Fibroblast of skin of left biceps (primary cell): ENCODE data around the gene HIF1A.
"Not testable (repeated sequence)": the region's sequence is repeated elsewhere in the genome, so short reads cannot be mapped to it uniquely, and the experiment has no call there.

Source experiments
- DNase-seq, 2 experiments: peaks; one replicate each; pipeline ENCODE4 v3.0.0-alpha.2; 2013; ENCODE audit warnings: low read depth in 2 of 2

Gene HIF1A

DNA sequence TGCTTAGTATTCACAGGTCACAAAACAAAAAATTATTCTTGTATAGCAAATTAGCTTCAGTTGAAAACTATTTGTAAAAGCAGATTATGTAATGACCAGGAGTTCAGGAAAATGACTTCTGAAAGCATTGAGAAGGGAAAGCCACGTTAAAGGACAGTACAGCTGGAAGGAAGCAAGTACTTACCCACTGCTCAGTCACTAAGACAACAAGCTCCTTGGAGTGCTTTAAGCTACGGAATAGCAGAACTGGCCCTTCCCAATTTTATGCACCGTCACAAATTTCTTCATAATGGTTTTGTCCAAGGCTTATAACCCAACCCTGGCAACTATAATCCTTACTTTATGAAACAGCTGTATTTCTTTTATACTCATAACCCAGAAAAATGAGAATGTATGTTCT, 54.0 kb downstream of the HIF1A start:
- DNase-seq, result no peak

DNA sequence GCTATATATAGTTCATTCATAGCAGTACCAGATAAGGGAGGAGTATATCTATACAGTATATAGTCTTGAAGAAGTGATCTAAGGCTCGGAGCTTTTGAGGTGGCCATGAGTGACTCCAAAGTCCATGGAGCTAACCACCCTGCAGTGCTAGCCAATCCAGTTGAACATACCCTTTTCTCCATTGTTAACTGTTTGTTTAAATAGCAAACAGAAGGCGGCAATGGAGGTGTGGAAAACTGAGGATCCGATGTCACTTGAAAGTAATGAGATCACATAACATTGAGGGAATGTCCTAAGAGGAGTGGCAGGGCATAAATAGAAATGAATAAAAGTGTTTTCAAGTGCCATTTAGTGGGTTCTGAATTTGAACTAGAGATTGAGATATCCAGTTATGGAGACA, 54.6 kb downstream of the HIF1A start:
- no peak for DNase-seq

DNA sequence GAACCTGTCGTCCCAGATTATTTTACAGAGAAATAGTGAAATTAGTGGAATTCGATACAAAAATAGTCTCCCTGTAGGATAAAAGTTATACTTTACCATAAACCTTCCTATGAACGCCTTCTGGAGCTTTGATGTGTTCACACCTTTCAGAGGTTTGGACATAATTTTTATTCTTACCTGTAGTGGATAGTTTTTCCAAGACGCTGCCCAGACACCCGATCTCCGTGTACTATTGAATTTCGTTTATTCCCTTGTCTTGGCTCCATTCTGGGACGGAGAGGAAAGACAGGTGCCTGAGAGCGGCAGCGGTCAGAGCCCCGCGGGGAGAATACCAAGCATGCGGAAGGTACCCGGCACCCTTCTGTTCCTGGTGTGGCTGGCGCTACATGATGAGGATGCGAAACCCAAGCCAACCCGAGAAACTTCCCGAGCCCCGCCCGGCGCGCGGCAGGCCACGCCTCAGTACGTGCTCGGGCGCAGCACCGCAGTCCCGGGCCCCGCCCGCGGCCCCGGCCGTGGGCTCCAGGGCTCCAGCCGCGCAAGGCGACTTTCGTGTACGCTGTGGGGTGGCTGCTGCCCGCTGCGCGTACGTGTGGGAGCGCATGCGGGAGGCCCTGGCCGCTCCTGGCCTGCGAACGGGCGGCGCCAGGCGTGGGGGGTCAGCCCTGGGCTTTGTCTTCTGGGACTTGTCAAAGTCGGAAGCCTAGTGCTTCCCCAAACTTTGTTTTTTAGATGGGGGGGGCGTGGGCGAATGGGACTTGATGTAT, 55.6 kb downstream of the HIF1A start:
- no peak for DNase-seq

DNA sequence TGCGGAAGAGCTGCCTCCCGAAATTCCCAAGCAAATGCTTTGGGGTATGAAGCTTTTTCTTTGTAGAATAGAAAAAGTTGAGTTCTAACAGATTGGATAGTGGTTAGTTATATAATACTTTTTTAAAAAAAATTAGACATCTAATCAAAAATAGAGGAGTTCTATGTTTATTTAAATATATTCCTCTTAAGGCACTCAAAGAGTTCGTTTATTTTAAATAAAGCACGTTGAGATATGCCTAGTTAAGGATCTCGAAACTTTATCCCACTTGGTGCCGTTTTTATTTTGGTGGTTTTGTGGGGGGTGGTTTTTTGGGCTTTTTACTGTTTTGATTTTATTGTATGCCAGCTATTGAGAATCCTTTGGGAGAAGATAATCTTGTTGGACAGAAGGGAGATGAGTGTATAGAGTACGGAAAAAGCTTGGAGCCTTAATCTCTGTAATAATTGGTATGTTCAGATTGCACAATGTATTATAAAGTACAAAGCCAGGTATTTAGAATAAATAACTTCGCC, 56.2 kb downstream of the HIF1A start:
- DNase-seq, result no peak

DNA sequence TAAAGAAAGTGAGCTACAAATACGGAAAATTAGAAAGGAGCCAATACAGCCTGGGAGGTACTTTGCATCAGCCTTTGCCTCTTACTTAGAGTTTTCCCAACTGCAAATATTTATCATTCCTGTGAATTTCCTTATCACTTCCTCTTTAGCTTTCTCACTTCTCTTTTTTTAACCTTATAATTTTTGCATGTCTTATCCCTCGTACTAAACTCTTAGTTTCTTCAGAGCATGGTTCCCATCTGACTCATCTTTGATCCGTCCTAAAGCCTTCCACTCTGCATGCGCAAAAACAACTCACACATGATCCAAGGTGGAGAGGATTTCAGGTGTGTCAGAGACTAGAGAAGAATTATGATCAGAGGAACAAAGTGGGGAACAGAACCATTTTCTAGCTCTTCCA, 57.3 kb downstream of the HIF1A start:
- no peak for DNase-seq

DNA sequence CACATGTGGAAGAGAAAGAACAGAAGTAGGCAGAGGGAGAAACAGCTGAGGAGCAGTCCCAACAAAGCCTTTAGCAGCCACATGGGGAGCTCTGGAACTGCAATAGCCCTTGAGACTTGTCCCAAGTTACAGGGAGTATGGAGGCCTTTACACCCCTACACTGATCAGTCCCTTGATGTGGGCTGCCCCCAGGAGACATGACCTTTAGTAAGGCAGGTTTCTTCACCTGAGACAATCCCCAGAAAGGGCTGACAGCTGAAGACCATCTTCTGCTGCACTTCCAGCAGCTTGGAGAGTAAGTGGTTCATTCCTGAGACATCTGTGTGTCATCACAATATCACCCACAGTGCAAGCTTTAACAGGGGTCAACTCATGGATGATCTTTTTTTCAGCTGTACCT, 58.3 kb downstream of the HIF1A start:
- no peak for DNase-seq

DNA sequence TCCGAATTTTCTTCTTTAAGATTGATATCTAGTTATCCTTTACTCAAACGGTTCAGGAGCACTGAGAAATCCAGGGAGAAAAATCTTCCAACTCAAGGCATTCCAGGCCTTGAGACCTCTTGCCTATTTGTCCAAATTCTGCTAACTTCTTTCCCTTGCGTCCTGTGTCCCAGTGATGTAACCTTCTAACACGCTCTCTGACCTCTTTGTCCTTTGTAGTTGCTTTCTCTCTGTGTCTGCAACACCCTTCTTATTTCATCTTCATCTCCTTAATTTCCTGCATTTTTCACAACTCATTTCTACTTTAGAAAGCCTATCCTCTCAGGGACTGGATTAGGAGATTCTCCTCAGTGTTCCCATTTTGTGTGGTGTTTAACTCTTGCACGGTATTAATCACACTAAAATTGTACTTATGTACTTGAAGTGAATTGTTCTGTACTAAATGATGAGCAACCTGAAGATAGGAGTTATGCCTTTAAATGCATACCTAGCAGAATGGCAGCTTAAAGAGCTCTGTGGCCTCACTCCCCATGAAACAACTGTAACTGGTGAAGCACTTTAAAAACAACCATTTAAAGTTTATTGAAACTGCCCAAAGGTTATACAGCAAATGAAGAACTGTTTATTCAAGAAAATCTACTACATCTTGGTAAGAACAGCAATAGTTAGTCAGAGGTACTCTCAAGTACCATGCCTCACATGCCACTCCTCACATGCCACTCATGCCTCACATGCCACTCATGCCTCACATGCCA, 59.5 kb downstream of the HIF1A start:
- DNase-seq, result no peak

DNA sequence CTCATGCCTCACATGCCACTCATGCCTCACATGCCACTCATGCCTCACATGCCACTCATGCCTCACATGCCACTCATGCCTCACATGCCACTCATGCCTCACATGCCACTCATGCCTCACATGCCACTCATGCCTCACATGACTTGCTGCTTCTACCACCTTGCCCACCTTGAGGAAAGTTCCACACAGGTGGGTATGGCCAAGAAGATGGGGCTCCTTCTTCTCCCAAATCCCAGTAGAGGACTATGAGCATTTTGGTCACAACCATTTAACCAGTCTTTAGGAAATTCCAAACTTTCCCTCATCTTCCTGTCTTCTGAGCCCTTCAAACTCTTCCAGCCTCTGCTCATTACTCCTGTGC, 60.0 kb downstream of the HIF1A start:
- DNase-seq, result not testable (repeated sequence)

DNA sequence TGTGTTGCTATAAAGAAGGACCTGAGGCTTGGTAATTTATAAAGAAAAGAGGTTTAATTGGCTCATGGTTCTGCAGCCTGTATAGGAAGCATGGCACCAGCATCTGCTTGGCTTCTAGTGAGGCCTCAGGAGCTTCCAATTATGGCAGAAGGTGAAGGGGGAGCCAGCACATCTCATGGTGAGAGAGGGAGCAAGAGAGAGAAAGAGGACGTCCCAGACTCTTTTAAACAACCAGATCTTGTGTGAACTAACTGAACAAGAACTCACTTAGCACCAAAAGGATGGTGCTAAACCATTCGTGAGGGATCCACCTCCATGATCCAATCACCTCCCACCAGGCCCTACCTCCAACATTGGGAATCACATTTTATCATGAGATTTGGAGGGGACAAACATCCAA, 60.8 kb downstream of the HIF1A start:
- DNase-seq, result no peak

DNA sequence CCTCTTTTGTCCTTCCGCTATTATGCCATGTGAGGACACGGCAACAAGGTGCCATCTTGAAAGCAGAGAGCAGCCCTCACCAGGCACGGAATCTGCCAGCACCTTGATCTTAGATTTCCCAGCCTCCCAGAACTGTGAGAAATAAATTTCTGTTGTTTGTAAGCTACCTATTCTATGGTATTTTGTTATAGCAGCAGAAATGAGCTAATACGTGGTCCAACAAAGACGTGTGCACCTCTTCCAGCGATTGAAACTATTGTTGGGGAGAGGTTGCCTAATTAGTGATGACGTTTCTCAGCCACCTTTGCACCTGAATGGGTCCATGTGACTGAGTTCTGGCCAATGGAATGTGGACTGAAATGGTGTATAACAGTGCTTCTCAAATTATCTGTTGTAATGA, 64.6 kb downstream of the HIF1A start:
- no peak for DNase-seq

DNA sequence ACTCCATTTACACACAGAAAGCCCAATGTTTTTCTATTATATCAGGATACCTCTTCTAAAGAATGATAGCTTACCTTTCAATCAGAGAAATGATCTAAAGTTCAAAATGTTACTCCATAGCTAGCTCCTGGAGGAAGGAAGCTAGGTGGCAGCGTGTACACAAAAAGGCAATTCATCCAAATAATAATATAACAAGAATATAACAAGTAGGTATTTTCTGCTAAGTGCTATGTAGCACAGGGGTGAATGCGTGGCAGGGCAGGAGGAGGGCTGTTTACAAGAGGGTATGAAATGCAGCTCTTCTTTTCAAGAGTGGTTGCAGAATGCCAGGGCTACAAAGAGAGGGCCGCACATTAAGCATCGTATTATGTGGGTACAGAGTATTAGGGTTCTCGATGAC, 66.2 kb downstream of the HIF1A start:
- DNase-seq, result no peak

DNA sequence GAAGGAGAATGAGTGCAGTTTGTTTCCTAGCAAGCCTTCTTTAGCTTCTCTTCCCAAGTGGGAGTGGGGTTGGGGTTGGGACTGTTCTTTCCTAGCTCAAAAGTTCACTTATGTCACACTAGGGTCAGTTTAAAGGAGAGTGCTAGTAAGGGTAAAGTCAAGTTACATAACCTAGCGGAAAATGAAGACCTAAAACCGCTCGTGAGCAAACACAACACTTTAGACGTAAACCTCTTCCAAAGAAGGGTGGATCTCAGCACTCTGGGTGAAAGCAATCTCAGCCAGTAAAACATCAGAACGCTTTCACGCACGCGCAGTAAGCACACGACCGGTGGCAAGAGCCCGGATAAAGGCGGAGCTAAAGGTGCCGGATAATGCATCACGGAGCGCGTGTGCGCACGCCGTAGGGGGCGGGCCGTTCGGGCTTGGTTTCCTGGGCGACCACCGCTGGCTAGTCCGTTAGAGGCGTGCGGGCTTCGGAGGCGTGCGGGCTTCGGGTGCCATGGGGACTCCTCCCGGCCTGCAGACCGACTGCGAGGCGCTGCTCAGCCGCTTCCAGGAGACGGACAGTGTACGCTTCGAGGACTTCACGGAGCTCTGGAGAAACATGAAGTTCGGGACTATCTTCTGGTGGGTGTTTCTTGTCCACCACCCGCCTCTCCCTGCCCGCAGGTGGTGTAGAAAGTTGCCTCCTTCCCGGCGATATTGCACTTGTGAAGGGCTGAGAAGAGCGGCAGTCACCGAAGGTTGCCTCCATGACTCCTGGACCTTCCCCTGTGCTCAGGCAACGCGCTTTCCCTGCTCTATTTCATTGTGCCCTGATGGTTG, 66.9 kb downstream of the HIF1A start, which contains the start of gene SNAPC1:
SNAPC1 (plus strand) TSS at position 462 of the 828 bp plus-strand sequence; CDS start at position 503, 41 bp downstream.
- DNase-seq, result peak; percentile 94

DNA sequence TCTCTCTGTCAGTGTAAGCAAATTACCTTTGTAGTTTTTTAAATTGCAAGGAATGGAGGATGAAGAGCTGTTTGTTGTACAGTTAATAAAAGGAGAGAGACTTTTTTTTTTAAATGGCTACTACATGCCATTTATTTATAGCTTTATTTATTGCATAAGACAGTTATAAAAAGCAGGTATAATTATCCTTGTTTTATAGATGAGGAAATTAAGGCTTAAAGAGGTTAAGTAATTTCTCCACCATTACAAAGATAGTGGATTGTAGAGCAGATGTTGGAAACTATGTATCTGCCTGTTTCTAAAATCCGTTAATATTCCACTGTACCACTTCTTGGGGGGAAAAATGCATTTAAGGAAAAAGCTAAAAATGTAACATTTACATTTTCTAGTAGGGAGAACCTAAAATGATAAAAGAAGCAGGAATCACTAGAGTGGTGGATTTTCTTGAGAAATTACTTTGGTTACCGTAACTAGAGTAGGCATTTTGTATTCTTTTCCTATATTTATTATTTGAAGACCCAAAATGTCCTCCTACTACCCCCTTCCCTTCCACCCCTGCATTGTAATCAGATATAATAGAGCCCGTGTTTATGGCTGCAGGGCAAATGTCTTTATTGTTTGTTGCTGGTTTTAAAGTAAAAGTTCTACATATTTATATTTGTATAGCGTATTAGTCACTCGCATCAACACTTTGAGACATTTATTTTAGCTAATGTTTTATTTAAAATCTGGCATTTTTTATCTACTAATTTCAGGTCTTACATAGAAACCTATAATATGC, 69.2 kb downstream of the HIF1A start:
- DNase-seq, result no peak

DNA sequence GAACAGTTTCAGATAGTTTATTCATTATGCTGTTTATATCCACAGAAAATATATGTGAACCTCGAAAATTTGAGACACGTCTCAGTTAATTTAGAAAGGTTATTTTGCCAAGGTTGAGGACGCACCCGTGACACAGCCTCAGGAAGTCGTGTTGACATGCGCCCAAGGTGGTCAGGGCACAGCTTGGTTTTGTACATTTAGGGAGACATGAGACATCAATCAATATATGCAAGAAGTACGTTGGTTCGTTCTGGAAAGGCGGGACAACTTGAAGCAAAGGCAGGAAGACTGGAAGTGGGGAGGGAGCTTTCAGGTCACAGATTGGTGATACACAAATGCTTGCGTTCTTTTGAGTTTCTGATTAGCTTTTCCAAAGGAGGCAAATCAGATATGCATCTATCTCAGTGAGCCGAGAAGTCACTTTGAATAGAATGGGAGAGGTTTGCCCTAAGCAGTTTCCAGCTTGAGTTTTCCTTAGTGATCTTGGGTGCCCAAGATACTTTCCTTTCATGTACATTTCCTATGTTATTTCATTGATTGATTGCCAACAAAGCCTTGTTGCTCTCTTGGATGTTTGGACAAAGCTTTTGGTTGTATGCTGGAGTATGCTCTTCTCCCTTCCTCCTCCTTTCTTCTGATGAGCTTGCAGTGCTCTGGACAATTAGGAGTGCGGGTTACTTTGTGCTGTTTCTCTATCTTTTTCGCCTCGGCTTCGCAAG, 70.1 kb downstream of the HIF1A start:
- DNase-seq, result no peak

DNA sequence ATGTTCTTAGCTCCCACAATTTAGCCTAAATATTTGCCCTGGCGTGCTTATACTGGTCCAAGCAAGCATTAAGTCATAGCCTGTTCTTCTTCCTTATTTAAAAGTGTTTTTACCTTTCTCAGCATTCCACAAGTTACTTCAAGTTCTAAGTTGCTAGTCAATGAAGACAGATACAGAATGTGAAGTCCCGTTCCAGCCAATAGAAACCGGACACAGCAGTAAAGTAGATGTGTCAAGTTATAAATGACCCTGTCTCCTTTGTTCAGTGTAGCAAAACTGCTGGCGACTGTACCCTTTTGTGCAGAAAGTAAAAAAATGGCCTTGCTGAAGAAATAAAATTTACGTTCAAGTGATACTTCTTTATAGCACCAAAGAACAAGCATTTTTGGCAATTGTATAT, 70.8 kb downstream of the HIF1A start:
- DNase-seq, result no peak

DNA sequence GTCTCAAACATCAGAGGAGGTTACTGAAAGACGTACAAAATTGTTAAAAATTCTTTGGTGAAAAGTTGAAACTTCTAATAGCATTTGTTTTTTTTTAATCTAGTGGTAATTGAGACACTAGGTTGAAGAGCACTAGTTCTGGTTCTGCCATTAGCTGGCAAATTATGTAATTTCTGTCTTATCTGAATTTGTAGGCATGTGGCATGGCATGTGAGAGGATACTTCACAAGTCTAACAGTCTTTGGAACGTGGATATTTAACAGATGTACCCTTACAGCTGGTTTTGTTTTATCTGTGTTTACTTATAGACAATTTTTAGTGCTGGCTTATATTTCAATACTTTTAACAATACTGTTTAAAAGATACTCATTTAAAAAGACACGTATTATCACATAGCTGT, 72.9 kb downstream of the HIF1A start:
- no peak for DNase-seq

DNA sequence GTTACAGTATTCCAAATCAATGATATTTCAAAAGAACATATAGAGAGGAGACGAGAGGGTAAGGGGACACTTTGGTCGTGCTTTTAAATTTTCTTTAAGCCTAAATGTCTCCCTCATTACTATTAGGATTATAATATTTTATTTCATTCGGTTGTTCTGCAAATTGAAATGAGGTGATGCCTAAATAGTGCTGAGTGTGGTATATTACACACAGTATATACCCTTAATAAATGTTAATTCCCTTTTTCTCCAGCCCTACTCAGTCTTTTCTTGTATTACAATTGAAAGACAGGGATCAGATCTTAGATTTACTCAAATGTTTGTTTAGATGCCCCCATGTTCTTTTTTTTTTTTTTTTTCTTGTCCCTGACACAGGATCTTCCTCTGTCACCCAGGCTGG, 74.6 kb downstream of the HIF1A start:
- DNase-seq, result no peak

DNA sequence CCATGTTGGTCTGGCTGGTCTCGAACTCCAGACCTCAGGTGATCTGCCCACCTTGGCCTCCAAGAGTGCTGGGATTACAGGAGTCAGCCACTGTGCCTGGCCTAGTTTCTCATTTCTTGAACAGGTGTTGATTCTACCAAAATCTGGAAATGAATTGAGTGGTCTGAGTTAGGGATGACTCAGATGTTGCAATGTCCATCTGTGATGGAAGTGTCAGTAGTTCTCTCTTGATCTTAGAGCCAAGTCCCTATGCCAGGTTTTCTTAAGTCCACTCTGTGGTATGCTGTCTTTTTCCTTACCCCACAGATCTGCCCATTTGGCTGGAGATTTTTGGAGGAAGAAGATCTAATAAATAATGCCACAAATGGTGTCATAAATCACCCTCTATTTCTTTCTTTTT, 79.5 kb downstream of the HIF1A start:
- DNase-seq, result no peak

DNA sequence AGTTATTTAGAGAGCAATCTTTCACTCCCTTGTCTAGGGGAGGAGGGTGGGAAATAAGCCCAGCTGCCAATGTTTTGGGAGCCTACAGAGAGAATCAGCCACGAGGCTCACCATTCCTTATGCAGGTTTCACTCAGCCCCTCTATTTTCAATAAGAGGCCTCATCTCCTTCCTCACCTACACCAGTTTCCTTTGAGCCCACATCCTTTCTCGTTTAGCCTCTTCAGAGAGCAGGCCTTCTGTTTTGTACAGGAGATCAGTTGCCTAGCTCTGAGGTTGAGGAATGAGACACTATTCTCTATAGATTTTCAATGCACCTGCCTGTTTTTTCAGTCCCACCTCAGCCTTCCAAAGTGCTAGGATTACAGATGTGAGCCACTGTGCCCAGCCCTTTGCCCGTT, 84.8 kb downstream of the HIF1A start:
- no peak for DNase-seq

DNA sequence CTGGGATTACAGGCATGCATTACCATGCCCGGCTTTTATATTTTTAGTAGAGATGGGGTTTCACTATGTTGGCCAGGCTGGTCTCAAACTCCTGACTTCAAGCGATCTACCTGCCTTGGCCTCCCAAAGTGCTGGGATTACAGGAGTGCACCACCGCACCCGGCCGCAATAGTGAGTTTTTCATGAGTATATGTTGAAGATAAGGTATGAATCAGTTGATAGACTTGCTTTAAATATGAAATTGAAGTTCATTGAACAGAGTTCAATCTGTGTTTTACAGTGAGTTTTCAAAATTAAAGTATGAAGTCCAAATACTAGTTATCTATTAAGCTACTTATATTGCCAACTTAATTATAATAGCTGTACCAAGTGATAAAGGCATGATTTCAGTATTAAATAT, 102.0 kb downstream of the HIF1A start:
- no peak for DNase-seq
